Aorta (tissue), 5 donors: ENCODE results near the gene SLC38A5. TPM values are rescaled to one million over a fixed set of nuclear protein-coding genes. Genes with fewer than 3 reads are reported as not detected.
A peak's percentile ranks its signal among the peaks of the same experiment; 100 is the strongest.

Experiments
- ATAC-seq: fragments of 200-7000 bp; cut with Tn5 transposase; one replicate; pipeline ENCODE4 v1.9.1; 2022; ENCODE audit warnings: moderate library complexity; ENCODE audit not compliant: low FRiP score
- DNase-seq, 2 donors: peaks; one replicate each; pipeline ENCODE4 v3.0.0-alpha.2; 2020
- H3K27ac ChIP-seq, 2 donors: one replicate each; pipeline ENCODE4 v1.5.1; 2013; ENCODE audit warnings: low read length in 2 of 2, mild to moderate bottlenecking in 2 of 2, moderate library complexity in 2 of 2, control low read depth in 1 of 2, inconsistent platforms in 1 of 2, low read depth in 1 of 2
- H3K27me3 ChIP-seq, 2 donors: one replicate each; pipeline ENCODE4 v1.6.1; 2013; ENCODE audit warnings: control low read depth in 1 of 2, low read length in 1 of 2, mild to moderate bottlenecking in 1 of 2, moderate library complexity in 1 of 2; ENCODE audit not compliant: insufficient read depth in 2 of 2, control insufficient read depth in 1 of 2
- H3K36me3 ChIP-seq, 2 donors: one replicate each; pipeline ENCODE4 v1.6.1; 2013; ENCODE audit warnings: control low read depth in 1 of 2, low read length in 1 of 2, mild to moderate bottlenecking in 1 of 2; ENCODE audit not compliant: insufficient read depth in 2 of 2, control insufficient read depth in 1 of 2
- H3K4me1 ChIP-seq, 2 donors: one replicate each; pipeline ENCODE4 v1.6.1; 2013; ENCODE audit warnings: low read length in 2 of 2, control low read depth in 1 of 2, mild to moderate bottlenecking in 1 of 2, moderate library complexity in 1 of 2; ENCODE audit not compliant: insufficient read depth in 2 of 2, control insufficient read depth in 1 of 2
- H3K4me3 ChIP-seq, 2 donors: one replicate each; pipeline ENCODE4 v1.5.1; 2013; ENCODE audit warnings: low read length in 2 of 2, control low read depth in 1 of 2, mild to moderate bottlenecking in 1 of 2
- H3K9me3 ChIP-seq: one replicate; pipeline ENCODE4 v1.6.1; 2013; ENCODE audit warnings: mild to moderate bottlenecking, low read length; ENCODE audit not compliant: control insufficient read depth
- WGBS, 2 donors: extraction: QIAGEN DNeasy Blood & Tissue Kit; methylation state at CpG; one replicate each; pipeline ENCODE4 v1.1.7; 2013; 5-methylcytosine and 5-hydroxymethylcytosine counted together
- intact Hi-C, 2 donors: fragments of 100-400 bp; cut with DNase I; formaldehyde crosslinking; loops; one replicate each; pipeline versions ENCODE4 v1.14.2 to v1.15.0; 2022
- polyA plus RNA-seq, 2 donors: library from polyadenylated mRNA; stranded (reverse); fragments of 200-250 nt; gene quantifications; one replicate each; pipeline ENCODE4 v1.2.3, GENCODE V29; 2013
- total RNA-seq, 2 donors: library from RNA; stranded (reverse); fragmentation: NEBNext Ultra II Directional; extraction: Animal tissue kit (Norgen Biotek cat#: 25700); gene quantifications; one replicate each; pipeline ENCODE4 v1.2.1, GENCODE V29; 2021
- donor health status: healthy with polysubstance abuse.
- donor health status: Bipolar disorder and iron deficiency.
- donor health status: DM: no; HTN: no; CAD: no.
- donor health status: DM: no; HTN: no; CAD: no.
- donor health status: DM: yes; HTN: yes; CAD: no.

SLC38A5 gene
- total and polyA plus RNA-seq, 4 donors: 6.0 to 13.2 (median 10.2) TPM

DNA sequence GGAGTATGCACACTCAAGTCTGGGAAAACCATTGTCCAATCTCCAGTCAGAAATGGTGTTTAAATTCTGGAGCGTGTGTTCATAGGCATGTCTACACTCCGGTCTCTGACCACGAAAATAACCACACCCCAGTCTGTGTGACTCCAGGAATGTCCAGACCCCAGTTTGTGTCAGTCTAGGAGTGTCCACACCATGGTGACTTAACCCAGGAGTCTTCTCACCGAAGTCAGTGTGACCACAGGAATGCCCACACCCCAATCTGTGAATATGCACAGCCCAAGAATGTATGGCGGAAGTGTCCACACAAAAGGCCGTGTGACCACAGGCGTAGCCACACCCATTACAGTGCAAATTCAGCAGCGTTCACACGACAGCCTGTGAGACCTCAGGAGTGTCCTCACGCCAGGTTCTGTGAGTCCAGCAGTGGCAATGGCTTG is 17.3 kb upstream of the SLC38A5 start:
- no peaks in the 10 kb centered on the region for H3K27me3 ChIP-seq
- peaks cover 0 to under 1% of the 10 kb centered on the region in 2 donors for H3K36me3 ChIP-seq
- 81 to 87% methylated on average over 10 of the region's 10 CpGs for WGBS, 2 donors
- DNase-seq: peak in 1 of 2 donors; percentile 35
- H3K9me3 ChIP-seq: no peaks in the 10 kb centered on the region
- H3K4me3 ChIP-seq: no peak overlapping the region
- no peak overlapping the region for H3K27ac ChIP-seq
- ATAC-seq: peak; percentile 13
- intact Hi-C loops: no loop called here
- no peaks in the 10 kb centered on the region for H3K4me1 ChIP-seq

DNA sequence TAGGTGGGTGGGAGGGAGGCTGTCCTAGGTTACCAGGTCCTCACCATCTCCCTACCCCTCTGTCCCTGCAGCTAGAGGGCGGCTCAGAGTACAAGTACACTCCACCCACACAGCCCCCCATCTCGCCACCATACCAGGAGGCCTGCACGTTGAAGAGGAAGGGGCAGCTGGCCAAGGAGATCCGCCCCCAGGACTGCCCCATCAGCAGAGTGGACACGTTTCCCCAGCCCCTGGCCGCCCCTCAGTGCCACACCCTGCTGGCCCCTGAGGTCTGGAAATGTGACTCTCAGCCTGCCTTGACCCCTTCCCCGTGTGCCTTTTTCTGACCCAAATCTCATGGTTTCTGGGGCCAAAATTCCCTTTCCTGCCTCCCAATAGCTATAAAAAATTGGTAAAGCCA is 12.5 kb upstream of the SLC38A5 start:
- Histone ChIP-seq H3K4me3 (no peak overlapping the region), H3K36me3 (peaks cover 0 to 2% of the 10 kb centered on the region in 2 donors), H3K27ac (no peak overlapping the region), H3K27me3 (no peaks in the 10 kb centered on the region), H3K9me3 (no peaks in the 10 kb centered on the region), H3K4me1 (no peaks in the 10 kb centered on the region)
- DNase-seq (peak in 1 of 2 donors; percentile 59), ATAC-seq (no peak)
- 70 to 79% methylated on average over 7 of the region's 7 CpGs for WGBS, 2 donors
- intact Hi-C loops: no loop called here

DNA sequence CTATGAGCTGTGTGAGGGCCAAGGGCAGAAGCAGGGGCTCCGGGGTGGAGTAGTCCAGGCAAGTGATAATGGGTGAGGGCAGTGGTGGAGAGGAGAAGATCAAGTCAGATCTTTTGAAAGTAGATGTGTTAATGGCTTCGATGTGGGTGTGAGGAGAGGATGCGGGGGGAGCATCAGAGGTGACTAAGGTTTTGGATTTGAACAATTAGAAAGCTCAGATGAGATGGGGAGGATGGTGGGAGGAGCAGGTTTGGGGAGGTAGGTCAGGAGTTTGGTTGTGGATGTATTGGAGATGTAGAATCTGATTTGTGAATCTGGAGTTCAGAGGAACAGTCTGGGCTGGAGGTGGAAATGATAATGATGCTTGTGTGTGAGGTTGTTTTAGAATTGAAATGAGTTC is 10.5 kb upstream of the SLC38A5 start:
- H3K9me3 ChIP-seq: no peaks in the 10 kb centered on the region
- no peaks in the 10 kb centered on the region for H3K27me3 ChIP-seq
- no peak overlapping the region for H3K4me3 ChIP-seq
- DNase-seq (no peak), ATAC-seq (no peak)
- H3K4me1 ChIP-seq: no peaks in the 10 kb centered on the region
- intact Hi-C loops: no loop called here
- peaks cover 0 to 2% of the 10 kb centered on the region in 2 donors for H3K36me3 ChIP-seq
- WGBS, 2 donors: 73 to 84% methylated on average over 3 of the region's 3 CpGs
- no peak overlapping the region for H3K27ac ChIP-seq

DNA sequence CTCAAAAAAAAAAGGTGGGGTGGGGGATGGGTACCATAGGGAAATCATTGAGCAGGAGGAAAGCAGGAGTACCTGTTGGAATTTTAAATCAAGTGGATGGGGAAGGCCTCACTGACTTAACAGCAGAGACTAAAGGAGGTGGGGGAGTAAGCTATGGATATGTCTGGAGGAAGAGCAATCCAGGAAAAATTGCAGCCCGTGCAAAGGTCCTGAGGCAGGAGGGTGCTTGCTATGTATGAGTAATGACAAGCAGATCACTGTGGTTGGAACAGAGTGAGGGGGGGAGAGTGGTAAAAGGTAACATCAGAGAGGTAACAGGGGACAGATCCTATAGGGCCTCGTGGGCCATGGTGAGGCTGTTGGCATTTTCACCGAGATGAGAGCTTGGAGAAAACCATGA is 10.1 kb upstream of the SLC38A5 start:
- H3K4me1 ChIP-seq: no peaks in the 10 kb centered on the region
- no peaks in the 10 kb centered on the region for H3K9me3 ChIP-seq
- H3K4me3 ChIP-seq: no peak overlapping the region
- WGBS, 2 donors: 87 to 94% methylated on average over 3 of the region's 3 CpGs
- no peaks in the 10 kb centered on the region for H3K27me3 ChIP-seq
- intact Hi-C loops: no loop called here
- ATAC-seq (no peak), DNase-seq (no peak)
- peaks cover 0 to 2% of the 10 kb centered on the region in 2 donors for H3K36me3 ChIP-seq
- H3K27ac ChIP-seq: no peak overlapping the region

DNA sequence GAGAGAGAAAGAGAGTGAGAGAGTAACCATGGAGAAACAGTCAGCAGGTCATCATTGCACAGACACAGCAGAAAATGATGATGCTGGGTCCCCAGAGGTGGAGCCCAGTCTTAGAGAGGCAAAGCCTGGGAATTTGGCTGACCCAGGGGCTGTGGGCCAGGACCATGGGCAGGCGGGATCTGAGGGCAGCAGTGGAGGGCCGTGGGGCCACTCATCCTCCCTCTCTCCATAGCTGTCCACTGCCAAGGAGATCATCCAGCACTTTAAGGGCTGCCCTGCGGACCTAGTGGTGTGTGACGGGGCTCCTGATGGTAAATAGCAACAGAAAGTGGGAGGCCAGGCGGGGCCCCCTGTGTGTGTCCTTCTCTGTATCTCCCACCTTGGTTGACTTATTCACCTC is 8.7 kb upstream of the SLC38A5 start:
- no peak for ATAC-seq
- no peaks in the 10 kb centered on the region for H3K9me3 ChIP-seq
- H3K27me3 ChIP-seq: no peaks in the 10 kb centered on the region
- intact Hi-C loops: no loop called here
- H3K4me3 ChIP-seq: no peak overlapping the region
- H3K4me1 ChIP-seq: no peaks in the 10 kb centered on the region
- H3K27ac ChIP-seq: no peak overlapping the region
- peaks cover 0 to 2% of the 10 kb centered on the region in 2 donors for H3K36me3 ChIP-seq
- DNase-seq: no peak
- WGBS, 2 donors: 66 to 86% methylated on average over 5 of the region's 5 CpGs

DNA sequence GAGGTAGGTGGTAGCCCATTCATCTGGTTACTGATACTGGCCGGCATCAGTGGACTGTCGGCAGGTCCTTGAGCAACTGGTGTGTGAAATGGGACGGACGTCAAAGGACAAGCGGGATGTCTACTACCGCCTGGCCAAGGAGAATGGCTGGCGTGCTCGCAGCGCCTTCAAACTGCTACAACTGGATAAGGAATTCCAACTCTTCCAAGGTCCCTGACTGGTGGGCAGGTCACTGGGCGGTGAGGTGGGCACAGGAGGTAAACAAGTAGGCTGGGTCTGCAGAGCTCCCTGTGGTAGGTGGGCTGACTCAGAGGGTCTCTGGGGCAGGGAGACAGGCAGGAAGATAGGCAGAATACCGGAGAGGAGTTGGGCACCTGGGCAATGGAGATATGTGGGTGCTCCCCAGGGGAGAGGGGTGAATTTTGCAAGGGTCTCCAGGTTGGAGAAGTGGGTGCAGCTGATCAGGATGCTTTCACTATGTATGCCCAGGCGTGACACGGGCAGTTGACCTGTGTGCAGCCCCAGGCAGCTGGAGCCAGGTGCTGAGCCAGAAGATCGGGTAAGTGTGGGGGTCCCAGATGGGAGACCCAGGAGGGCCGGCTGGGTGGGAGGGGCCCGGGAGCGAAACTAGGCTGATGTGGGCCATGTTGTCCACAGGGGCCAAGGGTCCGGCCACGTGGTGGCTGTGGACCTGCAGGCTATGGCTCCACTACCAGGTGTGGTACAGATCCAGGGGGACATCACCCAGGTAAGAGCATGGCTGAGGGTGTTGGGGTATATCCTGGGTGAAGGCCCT is 8.1 kb upstream of the SLC38A5 start:
- Histone ChIP-seq H3K36me3 (peaks cover 0 to 2% of the 10 kb centered on the region in 2 donors), H3K9me3 (no peaks in the 10 kb centered on the region), H3K27me3 (no peaks in the 10 kb centered on the region), H3K27ac (no peak overlapping the region), H3K4me3 (no peak overlapping the region), H3K4me1 (no peaks in the 10 kb centered on the region)
- intact Hi-C loops: no loop called here
- ATAC-seq (no peak), DNase-seq (no peak)
- WGBS, 2 donors: 92% methylated on average over 19 of the region's 19 CpGs

DNA sequence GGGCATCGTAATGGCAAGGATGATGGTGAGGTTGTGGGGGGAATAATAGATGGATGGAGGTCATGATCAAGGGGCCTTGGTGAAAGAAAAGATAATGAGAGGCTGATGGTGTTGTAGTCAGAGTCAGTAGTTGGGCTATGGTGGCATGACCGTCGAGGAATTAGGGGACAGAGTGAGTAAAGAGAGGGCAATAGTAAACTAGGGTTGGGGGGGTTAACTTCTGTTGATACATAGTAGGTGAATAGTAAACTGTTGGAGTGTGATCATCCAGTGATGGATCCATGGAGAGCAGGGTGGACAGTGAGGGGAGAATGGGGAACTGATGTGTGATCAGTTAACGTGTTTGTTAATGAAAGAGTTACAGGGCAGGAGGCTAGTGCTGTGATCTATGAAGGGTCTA is 6.9 kb upstream of the SLC38A5 start:
- no peak for ATAC-seq
- Histone ChIP-seq H3K27ac (no peak overlapping the region), H3K4me1 (no peaks in the 10 kb centered on the region), H3K36me3 (no peaks in the 10 kb centered on the region), H3K9me3 (no peaks in the 10 kb centered on the region), H3K4me3 (peak overlapping the region; percentile 8 to 23), H3K27me3 (no peaks in the 10 kb centered on the region)
- intact Hi-C loops: no loop called here
- WGBS, 2 donors: 43 to 70% methylated on average over 4 of the region's 4 CpGs
- DNase-seq: no peak

DNA sequence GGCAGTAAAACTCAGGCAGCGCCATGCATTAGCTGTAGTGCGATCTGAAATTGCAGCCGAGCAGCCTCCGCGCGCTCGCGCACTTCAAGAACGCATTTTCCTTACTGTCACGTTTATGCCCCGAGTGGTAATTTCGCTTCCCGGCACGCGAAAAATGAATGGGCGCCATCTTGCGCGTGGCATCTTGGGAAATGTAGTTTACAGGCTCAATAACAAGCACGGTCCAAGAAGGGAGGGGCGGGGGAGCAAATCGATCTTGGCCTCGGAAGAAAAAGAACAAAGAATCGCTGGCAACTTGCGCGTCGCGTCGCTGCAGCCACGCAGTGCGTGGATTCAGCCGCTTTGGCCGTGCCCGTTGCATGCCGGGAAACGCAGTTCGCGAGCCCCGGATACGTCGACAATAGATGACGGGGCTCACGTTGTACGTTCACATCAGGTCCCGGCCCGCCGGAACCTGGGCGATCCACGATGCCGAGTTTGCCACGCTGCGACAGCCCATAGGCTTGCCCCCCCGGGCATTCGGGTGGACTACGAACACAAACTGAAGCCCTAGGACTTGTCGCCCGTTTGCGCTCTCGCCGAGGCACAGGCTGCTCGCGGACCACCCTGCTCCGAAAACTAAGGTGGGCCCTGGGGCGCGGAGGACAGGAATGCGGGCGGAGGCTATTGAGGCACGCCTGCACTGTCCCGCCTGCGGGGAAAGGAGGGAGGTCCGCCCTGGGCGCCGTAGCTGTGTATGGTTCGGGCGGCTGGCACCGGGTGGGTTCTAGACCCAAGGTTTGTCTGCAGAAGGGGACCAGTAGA is 5.9 kb upstream of the SLC38A5 start, which contains the start of gene FTSJ1:
Gene FTSJ1 (plus strand): TSS at position 426 of the 804 bp plus-strand sequence. CDS start 1,849 bp downstream, outside the sequence.
- intact Hi-C loops: no loop called here
- no peaks in the 10 kb centered on the region for H3K9me3 ChIP-seq
- H3K36me3 ChIP-seq: no peaks in the 10 kb centered on the region
- H3K4me1 ChIP-seq: no peaks in the 10 kb centered on the region
- no peaks in the 10 kb centered on the region for H3K27me3 ChIP-seq
- H3K27ac ChIP-seq: peak within 1 kb of the TSS in 1 of 2 donors; percentile 83
- 1 to 35% methylated on average over 75 of the region's 75 CpGs for WGBS, 2 donors
- DNase-seq (peak; percentile 94), ATAC-seq (peak; percentile 93)
- H3K4me3 ChIP-seq: peak within 1 kb of the TSS; percentile 53 to 79
